NCI-H2227 treated with DMSO at 0.1 percent for 48 hours (cell line): ENCODE data around the gene GPC1.

Source experiments
- DNase-seq: peaks from one replicate; lab custom pipeline; 2025; lab: John Stamatoyannopoulos, UW

GPC1 gene

DNA sequence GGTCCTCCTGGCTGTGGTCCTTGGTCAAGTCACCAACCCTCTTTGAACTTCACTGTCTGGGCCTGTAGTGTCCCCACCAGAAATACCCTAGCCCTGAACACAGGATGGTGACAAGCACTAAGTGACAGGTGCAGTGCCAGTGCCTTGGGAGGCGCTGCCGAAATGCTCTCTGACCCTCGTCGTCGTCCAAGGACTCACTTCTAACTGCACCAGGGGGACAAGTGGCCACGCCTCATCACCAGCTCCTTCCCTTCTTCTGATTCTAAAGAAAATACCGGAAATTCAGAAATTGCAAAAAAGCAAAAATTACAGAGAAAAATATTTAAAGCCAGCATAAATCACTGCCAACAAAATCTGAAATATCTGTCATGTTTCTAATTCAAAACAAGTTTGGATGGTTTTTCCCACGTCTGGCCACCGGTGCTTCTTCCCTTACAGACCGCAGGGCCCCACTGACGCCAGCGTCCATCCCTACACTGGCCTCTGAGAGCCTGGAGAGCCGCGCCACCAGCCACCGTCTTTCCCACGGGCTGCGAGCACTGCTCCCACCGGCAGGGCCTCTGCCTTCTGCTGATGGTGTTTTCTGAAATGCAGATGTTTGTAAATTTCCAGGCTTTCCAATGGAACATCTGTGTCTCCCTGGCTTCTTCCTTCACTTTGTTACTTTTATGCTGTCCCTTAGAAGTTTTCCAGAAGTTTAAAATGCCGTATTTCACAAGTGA lies 37.4 kb upstream of the GPC1 start:
- no peak for DNase-seq

DNA sequence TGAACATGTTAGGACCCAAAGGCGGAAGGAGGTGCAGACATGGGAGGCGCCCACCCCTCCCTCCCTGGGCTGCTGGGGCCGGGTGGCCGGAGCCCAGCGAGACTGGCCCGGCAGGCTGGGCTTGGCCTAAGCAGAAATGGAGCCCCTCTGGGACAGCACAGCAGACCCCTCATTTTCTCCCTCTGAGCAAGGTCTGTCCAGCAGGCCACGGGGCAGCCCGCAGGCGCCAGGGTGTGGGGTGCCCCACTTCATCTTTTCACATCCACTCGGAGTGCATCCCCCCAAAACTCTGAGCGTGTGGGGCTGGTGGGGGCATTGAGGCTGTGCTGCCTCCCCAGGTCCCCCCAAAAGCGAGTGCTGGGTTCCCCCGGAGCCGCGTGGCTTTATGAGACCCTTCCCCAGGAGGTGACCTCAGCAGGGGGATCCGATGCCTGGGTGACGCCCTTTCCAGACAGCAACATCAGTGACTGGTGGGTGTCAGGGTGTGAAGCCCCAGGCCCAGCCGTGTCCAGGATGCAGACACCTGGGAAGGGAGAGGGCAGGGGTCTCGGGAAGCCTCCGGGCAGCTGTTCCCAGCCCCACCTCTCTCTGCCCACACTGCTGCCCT lies 36.7 kb upstream of the GPC1 start:
- DNase-seq, result no peak

DNA sequence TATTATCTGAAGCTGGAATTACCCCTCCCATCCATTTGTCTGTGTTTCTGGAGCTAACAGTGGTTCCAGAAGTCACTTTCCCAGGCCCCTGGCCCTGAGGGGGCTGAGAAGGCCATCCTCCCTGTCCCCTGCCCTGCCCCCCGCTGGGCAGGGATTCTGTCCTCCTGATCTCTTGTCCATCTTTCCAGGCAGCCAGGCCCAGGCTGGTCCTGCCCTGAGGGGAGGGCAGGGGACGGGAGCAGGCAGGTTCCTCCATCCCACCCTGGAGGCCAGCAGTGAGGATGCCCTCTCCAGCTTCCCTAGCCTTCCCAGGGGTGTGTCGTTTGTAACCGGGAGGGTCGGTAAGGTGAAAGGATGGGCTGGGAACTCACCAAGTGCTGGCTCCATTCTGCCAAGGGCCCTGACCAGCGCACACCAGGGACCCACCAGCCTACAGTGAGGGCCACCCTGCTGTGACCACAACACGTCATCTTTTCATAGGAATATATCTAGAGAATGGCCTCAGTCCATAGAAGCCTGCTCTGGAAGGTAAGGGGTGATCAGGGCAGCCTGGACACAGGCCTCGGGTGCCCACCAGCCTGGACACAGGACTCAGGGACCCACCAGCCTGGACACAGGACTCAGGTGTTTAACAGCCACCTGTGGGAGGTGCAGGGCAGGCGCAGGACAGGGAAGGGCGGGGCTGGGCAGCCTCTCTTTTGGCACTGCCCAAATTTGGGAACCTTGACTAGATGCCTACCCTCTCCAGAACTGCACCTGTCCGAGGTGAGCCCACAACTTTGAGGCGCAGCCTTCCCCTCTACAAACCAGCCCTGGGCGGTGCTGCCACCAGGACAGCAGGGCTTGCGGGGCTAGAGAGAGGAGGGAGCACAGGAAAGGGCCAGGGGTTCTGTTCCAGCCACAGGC lies 35.8 kb upstream of the GPC1 start:
- DNase-seq, result no peak

DNA sequence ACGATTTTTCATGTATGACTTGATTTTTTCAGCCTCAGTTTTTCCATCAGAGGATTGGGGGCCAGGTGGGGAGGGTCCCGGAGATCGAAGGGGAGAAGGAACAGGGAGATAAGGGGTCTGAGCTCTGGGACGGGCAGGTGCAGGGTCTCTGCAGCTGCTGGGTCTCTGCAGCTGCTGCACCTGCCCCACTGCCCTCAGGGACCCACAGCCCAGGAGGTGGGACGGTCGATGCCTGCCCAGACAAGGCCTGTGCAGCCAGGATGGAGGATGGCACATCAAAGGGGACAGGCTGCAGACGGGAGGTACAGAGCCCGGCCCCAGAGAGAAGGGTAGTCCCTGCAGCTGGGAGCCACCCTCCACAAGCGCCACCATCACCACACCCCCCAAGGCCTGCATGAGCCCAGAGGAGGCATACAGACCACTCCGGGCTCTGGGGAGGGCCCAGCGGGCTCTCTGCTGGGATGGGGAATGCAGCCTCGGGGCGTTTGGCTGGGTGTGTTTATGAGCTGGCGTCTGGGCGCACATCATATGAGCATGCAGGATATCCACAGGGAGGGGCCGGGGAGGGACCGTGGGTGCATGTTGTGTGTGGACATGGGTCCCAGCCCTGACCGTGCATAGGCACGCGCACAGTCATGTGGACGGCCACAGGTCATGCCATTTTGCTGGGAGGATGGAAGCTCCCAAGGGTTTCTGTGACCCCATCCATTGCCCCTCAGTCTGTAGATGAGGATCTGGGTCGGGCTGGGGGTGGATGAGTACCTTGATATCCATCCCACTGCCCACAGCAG lies 34.9 kb upstream of the GPC1 start:
- no peak for DNase-seq

DNA sequence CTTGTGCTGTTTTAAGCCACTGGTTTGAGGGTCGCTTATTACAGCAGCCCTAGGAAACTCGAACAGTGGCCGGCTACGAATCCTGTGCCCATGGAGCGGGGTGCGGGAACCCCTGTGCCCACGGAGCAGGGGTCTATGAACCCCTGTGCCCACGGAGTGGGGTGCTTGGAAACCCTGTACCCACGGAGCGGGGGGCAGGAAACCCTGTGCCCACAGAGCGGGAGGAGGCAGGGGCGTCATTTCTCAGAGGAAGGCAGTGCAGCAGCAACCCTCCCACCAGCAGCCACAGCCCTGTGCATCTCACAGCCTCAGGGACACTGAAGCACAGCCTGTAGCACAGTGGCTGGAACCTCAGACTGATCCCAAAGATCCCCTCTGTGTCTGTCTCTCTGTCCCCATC lies 34.2 kb upstream of the GPC1 start:
- no peak for DNase-seq

DNA sequence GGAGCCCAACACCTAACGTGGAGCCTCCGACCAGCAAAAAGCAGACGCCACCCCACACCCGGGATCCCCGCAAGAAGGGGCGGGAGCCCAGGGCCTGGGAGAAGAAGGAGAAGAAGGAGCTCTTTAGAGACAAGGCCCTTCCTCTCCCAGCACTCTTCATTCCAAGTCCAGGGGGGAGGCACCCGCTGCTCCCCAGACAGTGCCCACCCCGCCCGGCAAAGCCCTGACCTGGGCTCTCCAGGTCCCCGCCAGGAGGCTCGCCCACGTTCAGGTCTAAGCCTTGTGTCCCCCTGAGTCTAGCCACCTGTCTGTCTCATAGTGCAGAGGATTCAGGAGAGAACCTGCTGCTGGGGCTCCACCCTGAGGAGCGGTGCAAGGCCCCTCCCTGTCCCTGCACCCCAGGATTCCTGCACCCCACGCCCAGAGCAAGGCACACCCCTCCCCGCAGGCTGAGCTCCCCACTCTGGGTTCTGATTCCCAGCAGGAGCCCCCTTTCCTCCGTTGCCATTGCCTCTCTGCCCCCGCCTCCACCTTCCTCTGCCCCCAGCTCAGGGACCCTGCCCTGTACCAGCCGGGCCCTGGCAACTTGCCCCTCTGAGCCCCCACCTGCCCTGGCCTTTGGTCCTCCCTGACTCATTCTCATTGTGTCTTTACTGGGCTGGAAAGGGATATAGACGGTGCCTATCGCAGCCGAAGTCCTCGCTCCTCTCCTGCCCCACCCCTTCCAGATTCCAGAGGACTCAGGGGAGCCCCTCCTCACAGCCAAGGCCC lies 33.5 kb upstream of the GPC1 start:
- DNase-seq, result no peak

DNA sequence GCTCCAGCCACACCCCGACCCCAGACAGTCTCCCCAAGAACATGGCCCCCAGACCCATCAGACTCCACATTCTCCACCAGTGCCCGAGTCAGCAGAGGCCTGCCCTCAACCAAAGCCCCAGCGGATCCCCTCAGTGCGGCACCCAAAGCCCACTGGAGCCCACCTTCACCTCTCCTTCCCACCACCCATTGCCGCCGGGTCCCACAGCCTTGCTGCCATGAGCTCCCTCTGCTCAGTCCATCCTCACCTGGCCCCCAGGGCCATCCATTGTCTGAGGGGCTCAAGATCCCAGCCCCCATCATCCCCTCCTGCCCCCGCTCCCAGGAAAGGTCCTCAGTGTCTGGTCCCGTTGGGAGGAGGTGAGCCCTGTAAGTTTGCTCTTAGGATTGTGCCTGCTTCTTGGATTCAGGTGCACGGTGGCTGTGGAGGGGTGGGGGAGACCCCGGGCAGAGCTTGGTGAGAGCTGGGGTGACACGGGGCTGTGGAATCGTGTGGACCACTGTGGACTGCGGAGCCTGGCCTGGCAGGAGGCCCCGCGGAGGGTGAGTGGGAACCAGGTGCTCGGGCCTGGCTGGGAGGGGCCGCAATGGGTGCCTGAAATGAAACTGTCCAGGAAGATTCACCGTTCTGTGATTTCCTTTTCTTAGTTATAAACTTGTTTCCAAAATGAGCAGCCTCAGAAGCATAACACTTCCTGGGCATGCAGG lies 32.7 kb upstream of the GPC1 start:
- no peak for DNase-seq

DNA sequence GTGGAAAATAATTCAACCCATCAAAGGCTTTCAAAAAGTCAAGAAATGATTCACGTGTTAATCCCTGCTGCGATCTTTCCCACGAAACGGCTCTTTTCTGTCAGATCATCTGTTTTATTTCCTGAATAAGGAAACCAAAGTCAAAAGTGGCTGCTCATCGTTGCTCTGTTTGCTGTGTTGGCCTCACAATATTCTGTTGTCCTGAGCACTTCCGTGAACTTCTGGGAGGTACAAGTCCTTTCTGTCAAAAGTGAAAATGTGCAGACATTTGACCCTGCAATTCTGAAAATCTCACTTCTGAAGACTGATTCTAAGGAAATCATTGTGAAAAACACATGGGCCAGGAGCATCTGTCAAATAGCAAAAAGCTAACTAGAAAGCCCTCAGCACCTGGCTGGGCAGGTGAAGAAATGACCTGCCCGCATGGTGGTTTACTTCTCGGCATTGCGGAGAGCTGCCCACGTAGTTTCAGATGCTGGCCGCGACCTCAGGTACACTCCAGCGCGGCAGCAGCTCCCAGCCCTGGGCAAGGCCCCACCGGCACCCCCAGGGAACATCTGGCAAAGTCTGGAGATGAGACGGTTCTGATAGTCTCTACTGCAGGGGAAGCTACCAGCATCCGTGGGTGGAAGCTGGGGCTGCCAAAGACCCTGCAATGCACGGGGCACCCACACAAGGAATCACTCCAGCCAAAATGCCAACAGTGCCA lies 31.9 kb upstream of the GPC1 start:
- no peak for DNase-seq

DNA sequence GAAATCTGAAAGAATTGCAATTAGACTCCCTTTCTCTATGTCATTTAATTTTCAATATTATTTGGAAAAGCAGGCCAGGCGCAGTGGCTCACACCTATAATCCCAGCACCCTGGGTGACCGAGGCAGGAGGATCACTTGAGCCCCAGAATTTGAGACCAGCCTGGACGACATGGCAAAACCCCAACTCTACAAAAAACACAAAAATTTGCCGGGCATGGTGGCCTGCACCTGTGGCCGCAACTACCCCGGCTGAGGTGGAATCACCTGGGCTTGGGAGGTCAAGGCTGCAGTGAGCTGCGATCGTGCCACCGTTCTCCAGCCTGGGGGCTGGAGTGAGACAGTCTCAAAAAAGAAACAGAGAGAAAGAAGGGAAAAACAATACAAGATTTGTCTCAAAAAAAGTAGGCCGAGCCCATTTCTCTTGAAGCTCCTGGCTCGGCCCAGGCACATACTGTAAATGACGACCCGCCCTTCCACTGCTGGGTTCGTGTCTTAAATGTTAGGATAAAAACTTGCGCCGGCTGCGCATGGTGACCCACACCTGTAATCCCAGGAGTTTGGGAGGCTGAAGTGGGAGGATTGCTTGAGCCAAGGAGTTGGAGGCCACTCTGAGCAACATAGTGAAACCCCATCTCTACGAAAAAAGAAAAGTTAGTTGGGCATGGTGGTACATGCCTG lies 31.1 kb upstream of the GPC1 start:
- no peak for DNase-seq

DNA sequence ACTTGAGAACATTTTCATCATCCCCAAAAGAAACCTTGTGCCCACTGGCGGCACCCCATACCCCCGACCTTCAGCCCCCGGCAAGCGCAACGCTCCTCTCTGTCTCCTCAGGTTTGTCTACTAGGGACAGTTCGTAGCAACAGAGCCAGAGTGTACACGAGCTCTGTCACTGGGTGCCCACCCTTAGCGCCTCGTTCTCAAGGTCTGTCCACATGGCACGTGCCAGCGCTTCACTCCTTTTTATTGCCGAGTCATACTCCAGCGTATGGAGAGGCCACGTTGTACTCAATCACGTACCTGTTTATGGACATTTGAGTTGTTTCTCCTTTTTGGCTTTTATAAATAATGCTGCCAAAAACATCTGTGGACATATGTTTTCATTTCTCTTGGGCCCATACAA lies 30.3 kb upstream of the GPC1 start:
- no peak for DNase-seq

DNA sequence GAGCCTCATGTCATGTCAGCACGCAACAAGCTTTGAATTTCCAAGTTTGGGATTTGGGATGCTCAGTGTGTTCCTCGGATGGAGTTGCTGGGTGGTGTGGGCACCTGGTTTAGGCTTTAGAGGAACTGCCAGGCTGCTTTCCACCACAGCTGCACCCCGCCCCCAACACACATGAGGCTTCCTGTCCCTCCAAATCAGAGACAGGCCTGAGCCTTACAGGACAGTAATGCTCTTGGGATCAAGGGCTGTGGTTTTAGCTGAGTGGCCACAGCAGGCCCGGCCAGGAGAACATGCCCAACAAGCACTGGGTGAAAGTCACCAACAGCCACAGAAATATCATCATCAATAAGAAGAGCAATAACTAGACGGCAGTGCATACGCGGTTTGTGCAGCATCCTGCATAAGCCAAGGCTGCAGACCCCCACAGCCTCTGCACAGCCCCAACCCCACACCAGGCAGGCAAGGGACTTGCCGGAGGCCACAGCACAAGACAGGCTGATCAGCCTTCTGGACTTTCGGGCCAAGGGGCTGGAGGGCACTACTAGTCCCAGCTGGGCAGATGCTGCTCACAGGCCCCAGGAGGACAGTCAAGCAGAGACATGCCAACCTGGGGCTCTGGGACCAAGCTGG lies 29.7 kb upstream of the GPC1 start:
- no peak for DNase-seq

DNA sequence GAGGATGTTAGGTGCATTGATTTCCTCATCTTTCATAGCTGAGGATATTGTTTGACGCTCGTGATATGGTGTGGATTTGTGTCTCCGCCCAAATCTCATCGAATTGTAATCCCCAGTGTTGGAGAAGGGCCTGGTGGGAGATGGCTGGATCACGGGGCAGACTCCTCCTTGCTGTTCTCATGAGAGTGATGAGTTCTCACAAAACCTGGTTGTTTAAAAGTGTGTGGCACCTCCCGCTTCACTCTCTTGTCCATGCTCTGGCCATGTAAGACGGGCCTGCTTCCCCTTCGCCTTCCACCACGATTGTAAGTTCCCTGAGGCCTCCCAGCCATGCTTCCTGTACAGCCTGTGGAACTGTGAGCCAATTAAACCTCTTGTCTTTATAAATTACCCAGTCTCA lies 28.4 kb upstream of the GPC1 start:
- DNase-seq, result no peak

DNA sequence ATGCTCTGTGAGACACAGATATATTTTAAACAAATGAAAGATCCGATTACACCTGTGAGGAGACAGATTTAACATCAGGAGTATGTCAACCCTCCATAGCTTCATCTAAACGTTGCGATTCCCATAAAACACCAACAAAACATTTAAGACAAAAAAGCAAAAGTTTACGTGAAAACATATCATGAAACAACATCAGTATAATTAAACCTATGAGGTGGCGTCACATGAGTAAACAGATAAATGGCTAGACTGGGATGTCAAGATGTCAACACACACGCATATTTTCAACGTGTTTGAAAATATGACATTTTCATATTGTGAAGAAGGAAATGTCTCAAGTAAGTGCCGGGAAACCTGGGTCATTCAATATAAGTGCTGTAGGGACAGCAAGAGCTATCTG lies 25.5 kb upstream of the GPC1 start:
- DNase-seq, result no peak

DNA sequence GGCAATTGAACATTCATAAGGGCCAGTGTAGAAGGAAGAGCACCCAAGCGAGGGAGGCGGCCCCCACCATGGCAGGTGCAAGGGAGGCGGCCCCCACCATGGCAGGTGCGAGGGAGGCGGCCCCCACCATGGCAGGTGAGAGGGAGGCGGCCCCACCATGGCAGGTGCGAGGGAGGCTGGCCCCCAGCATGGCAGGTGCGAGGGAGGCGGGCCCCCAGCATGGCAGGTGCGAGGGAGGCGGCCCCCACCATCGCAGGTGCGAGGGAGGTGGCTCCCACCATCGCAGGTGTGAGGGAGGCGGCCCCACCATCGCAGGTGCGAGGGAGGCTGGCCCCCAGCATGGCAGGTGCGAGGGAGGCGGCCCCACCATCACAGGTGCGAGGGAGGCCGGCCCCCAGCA lies 24.7 kb upstream of the GPC1 start:
- no peak for DNase-seq

DNA sequence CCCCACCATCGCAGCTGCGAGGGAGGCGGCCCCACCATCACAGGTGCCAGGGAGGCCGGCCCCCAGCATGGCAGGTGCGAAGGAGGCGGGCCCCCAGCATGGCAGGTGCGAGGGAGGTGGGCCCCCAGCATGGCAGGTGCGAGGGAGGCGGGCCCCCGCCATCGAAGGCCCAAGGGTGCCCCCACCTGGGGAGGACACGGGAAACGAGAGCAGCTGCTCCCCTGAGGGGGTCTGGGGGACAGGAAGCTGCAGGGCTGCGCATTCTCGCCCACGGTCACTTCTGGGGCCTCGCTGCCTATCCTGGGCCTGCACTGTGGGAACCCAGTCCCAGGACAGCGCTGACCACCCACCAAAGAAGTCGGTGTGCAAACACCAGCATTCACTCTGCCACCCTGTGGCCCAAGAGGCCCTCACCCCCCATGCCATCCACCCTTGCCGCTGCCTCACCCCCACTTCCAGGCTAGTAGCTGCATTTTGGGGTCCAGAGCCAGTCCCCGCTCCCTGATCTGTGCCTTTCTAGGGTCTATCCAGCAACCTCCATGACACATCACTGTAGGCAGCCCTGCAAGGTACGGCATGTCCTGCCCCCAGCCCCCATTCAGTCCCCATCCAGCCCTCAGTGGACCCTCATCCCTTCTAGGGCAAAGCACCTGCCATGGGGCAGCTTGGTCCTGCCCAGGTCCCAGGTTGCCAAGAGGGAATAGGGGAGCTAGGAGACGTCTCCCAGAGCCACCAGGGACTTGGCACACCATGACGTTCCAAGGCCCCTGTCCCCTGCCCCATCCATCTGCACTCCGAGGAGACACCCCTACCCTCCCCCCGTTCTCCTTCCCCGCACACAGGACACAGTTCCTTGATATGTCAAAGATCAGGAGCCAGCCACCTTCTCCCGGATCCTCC lies 24.0 kb upstream of the GPC1 start:
- DNase-seq, result no peak

DNA sequence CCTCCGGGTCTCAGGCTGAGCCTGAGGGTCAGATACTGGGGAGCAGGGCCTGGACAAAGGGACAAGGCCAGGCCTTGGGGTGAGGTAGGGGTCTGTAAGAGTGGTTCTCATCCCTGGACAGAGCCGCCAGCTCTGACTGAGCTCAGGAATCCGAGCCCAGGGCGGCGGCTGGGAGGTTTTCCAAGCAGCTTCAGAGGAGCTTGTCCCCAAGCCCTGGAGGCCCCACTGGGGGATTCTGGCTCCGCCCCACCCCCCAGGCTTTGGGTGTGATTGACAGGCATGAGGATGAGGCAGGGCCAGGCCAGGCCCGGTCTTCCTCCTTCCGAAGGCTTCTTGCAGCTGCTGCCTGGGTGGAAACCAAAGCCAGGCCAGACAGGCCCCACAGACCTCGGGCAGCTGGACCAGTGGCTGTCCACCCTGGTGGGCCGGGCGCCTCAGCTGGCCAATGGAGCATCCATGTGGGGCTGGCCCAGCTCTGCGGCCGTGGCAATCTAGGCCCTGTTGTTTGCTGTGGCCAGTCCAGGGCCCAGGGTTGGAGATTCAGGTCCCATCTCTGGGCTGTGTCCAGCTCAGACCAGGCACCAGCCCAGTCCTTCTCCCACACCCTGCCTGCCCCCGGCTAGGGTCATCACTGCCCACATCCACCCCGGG lies 23.1 kb upstream of the GPC1 start:
- no peak for DNase-seq

DNA sequence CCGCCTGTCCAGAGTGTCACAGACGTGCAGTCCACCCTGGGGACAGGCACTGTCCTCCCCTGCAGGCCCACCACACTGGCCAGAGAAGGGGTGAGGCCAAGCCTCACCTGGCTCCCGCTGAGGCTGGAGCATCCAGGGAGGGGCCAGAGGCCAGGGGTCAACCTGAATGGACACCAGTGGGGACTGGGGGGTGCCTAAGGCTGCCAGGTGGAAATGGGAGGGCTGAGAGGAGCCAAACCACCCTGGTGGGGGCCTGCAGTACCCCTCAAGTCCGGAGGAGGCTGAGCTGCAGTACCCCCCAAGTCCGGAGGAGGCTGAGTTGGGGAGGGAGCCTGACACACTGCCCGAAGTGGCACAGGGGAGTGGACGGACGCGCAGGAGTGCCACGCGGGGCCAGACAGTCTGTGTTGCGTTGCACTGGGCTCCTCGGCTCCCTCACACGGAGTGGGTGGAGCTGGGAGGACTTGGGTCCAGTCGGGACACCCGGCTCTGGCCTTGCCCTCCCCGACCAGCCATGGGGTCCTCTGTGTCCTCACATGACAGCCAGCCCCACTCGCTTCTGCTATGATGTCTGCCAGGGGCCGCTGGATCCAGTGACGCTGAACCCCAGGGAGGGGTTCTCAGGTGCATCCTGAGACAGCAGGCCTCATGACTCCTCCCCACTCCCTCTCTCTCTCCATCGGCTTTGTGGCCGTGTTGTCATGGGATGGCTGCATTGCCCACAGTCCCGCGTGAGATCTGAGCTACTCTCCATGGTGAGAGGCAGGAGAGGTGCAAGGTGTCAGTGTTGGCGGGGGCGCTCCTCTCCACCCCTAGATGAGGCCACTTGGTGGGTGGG lies 22.3 kb upstream of the GPC1 start:
- DNase-seq, result no peak
